A549 (cell line): ENCODE results near the gene SMAD6. TPM values are rescaled to one million over a fixed set of nuclear protein-coding genes. Genes with fewer than 3 reads are reported as not detected.

Source experiments
- ATOH8 ChIP-seq: fragments of 250-450 bp; sonication (Bioruptor Pico); IDR thresholded peaks from 2 replicates; pipeline ENCODE4 v1.5.0; 2020; ENCODE audit warnings: low read depth, mild to moderate bottlenecking, moderate library complexity
- BHLHE40 ChIP-seq: IDR thresholded peaks from 2 replicates; pipeline ENCODE4 v1.6.1; 2012; ENCODE audit warnings: low read depth, low read length, inconsistent platforms
- CEBPB ChIP-seq, 2 experiments: fragments of >200 bp in 1 of 2; sonication (Bioruptor Twin) in 1 of 2; formaldehyde crosslinking in 1 of 2; IDR thresholded peaks; 2 replicates each; pipeline ENCODE4 v1.6.1; 2012 to 2016
- CHD2 ChIP-seq: fragments of 150-350 bp; IDR thresholded peaks from 2 replicates; pipeline ENCODE4 v1.6.1; 2014; ENCODE audit warnings: low read length; ENCODE audit not compliant: partially characterized antibody
- CHD4 ChIP-seq: fragments of 200-600 bp; sonication (generic); IDR thresholded peaks from 2 replicates; pipeline ENCODE4 v1.6.1; 2016; ENCODE audit warnings: antibody characterized with exemption, mild to moderate bottlenecking, borderline replicate concordance
- EHF ChIP-seq: fragments of 250-450 bp; sonication (Bioruptor Pico); IDR thresholded peaks from 2 replicates; pipeline ENCODE4 v1.5.0; 2020; ENCODE audit warnings: mild to moderate bottlenecking
- EP300 ChIP-seq, 2 experiments: fragments of >200 bp; sonication (Bioruptor Twin); formaldehyde crosslinking; IDR thresholded peaks; 2 replicates in 1 of 2; 3 replicates in 1 of 2; pipeline ENCODE4 v1.6.1; 2016 to 2017
- FOSB ChIP-seq: fragments of 250-450 bp; sonication (Bioruptor Pico); IDR thresholded peaks from 2 replicates; pipeline ENCODE4 v1.5.0; 2020; ENCODE audit warnings: mild to moderate bottlenecking, moderate library complexity
- FOSL2 ChIP-seq, 2 experiments: fragments of 450-650 bp in 1 of 2; fragments of >200 bp in 1 of 2; sonication (Bioruptor Twin) in 1 of 2; formaldehyde crosslinking; IDR thresholded peaks; 2 replicates each; pipeline versions ENCODE4 v1.5.0 to v1.6.1; 2016 to 2020; ENCODE audit warnings: mild to moderate bottlenecking in 1 of 2, moderate library complexity in 1 of 2
- HEYL ChIP-seq: fragments of 250-450 bp; sonication (Bioruptor Pico); IDR thresholded peaks from 2 replicates; pipeline ENCODE4 v1.8.0; 2021; ENCODE audit warnings: mild to moderate bottlenecking, moderate library complexity
- HOXA7 ChIP-seq: fragments of 250-450 bp; sonication (Bioruptor Pico); IDR thresholded peaks from 2 replicates; pipeline ENCODE4 v1.5.0; 2020; ENCODE audit warnings: mild to moderate bottlenecking, moderate library complexity
- HOXB5 ChIP-seq: fragments of 250-450 bp; sonication (Bioruptor Pico); IDR thresholded peaks from 2 replicates; pipeline ENCODE4 v1.5.0; 2020; ENCODE audit warnings: mild to moderate bottlenecking, moderate library complexity
- KDM5A ChIP-seq: fragments of 200-600 bp; sonication (generic); IDR thresholded peaks from 2 replicates; pipeline ENCODE4 v1.6.1; 2016; ENCODE audit warnings: antibody characterized with exemption, mild to moderate bottlenecking
- MAX ChIP-seq: IDR thresholded peaks from 2 replicates; pipeline ENCODE4 v1.6.1; 2012
- MAZ ChIP-seq: fragments of 150-350 bp; IDR thresholded peaks from 2 replicates; pipeline ENCODE4 v1.6.1; 2014; ENCODE audit warnings: antibody characterized with exemption, low read depth, low read length, borderline replicate concordance
- MYC ChIP-seq: IDR thresholded peaks from 2 replicates; pipeline ENCODE4 v1.6.1; 2012; ENCODE audit warnings: mild to moderate bottlenecking, inconsistent platforms, low read length, improper control_type of control experiment, borderline replicate concordance
- NFE2L2 ChIP-seq: fragments of 150-350 bp; conservative IDR thresholded peaks from 2 replicates; pipeline ENCODE4 v1.6.1; 2014; ENCODE audit warnings: low read length
- NPAS2 ChIP-seq: fragments of 250-450 bp; sonication (Bioruptor Pico); IDR thresholded peaks from 2 replicates; pipeline ENCODE4 v1.8.0; 2022; ENCODE audit warnings: mild to moderate bottlenecking, moderate library complexity, borderline replicate concordance
- NR3C1 ChIP-seq: fragments of >200 bp; sonication (Bioruptor Twin); formaldehyde crosslinking; IDR thresholded peaks from 3 replicates; pipeline ENCODE4 v1.6.1; 2017
- PBX3 ChIP-seq: IDR thresholded peaks from 2 replicates; pipeline ENCODE4 v1.6.1; 2012
- POLR2A ChIP-seq: IDR thresholded peaks from 2 replicates; pipeline ENCODE4 v1.6.1; 2012; ENCODE audit warnings: mild to moderate bottlenecking, low read length
- RAD21 ChIP-seq, 2 experiments: fragments of >200 bp in 1 of 2; sonication (Bioruptor Twin) in 1 of 2; formaldehyde crosslinking in 1 of 2; IDR thresholded peaks in 1 of 2; conservative IDR thresholded peaks in 1 of 2; 2 replicates in 1 of 2; 3 replicates in 1 of 2; pipeline ENCODE4 v1.6.1; 2012 to 2018; ENCODE audit warnings: inconsistent platforms in 1 of 2
- RCOR1 ChIP-seq: fragments of 150-350 bp; IDR thresholded peaks from 2 replicates; pipeline ENCODE4 v1.6.1; 2014; ENCODE audit warnings: antibody characterized with exemption, low read length, low read depth
- REST ChIP-seq: fragments of 200-600 bp; sonication (generic); IDR thresholded peaks from 2 replicates; pipeline ENCODE4 v1.6.1; 2016; ENCODE audit warnings: antibody characterized with exemption, mild to moderate bottlenecking, moderate library complexity
- RFX5 ChIP-seq: fragments of 450-650 bp; IDR thresholded peaks from 2 replicates; pipeline ENCODE4 v1.7.1; 2014; ENCODE audit warnings: antibody characterized with exemption, mild to moderate bottlenecking, moderate library complexity
- SMC3 ChIP-seq: fragments of >200 bp; sonication (Bioruptor Twin); formaldehyde crosslinking; IDR thresholded peaks from 3 replicates; pipeline ENCODE4 v1.6.1; 2018; ENCODE audit warnings: inconsistent platforms
- SREBF2 ChIP-seq: fragments of 450-650 bp; IDR thresholded peaks from 2 replicates; pipeline ENCODE4 v1.6.1; 2014; ENCODE audit warnings: mild to moderate bottlenecking, moderate library complexity
- TFCP2L1 ChIP-seq: fragments of 250-450 bp; sonication (Bioruptor Pico); IDR thresholded peaks from 2 replicates; pipeline ENCODE4 v1.5.0; 2021; ENCODE audit warnings: mild to moderate bottlenecking
- TP53 ChIP-seq: fragments of 250-450 bp; sonication (Bioruptor Pico); IDR thresholded peaks from 2 replicates; pipeline ENCODE4 v1.5.0; 2021; ENCODE audit warnings: mild to moderate bottlenecking, moderate library complexity
- USF2 ChIP-seq: fragments of 450-650 bp; IDR thresholded peaks from 2 replicates; pipeline ENCODE4 v1.6.1; 2014; ENCODE audit warnings: antibody characterized with exemption
- ZC3H11A ChIP-seq: fragments of 450-650 bp; IDR thresholded peaks from 2 replicates; pipeline ENCODE4 v1.6.1; 2014; ENCODE audit warnings: antibody characterized with exemption, mild to moderate bottlenecking
- ZNF302 ChIP-seq: fragments of 250-450 bp; sonication (Bioruptor Pico); IDR thresholded peaks from 2 replicates; pipeline ENCODE4 v1.9.0; 2021; ENCODE audit warnings: inconsistent platforms, mild to moderate bottlenecking, moderate library complexity
- polyA plus RNA-seq, 4 experiments: library from polyadenylated mRNA; depleted of rRNA in 3 of 4; stranded (reverse); fragments of >200 nt; fragmentation: RNase III in 1 of 4; extraction: RNeasy Plus Mini Kit Qiagen cat#74134 plus additional on column Dnase treatment in 1 of 4; gene quantifications; 2 replicates in 3 of 4; 3 replicates in 1 of 4; pipeline ENCODE4 v1.2.3, GENCODE V29; 2011 to 2017
- TF ChIP-seq, protein P1 (sequence below): fragments of >200 bp; sonication (Bioruptor Twin); formaldehyde crosslinking; IDR thresholded peaks from 3 replicates; pipeline ENCODE4 v1.5.1; 2016

The SMAD6 gene
- polyA plus RNA-seq, 2 of the 4 experiments (the other 2 are of a cell fraction): 9.6 to 46.6 TPM

- TF ChIP-seq MAZ: no peak
- TF ChIP-seq TP53: no peak
- no peak for TF ChIP-seq HOXB5
- TF ChIP-seq CHD4: no peak
- TF ChIP-seq USF2: no peak
- TF ChIP-seq ATOH8 (CRISPR knock-in tag): no peak
- no peak for TF ChIP-seq NFE2L2
- no peak for TF ChIP-seq MYC
- no peak for TF ChIP-seq ZC3H11A
- no peak for TF ChIP-seq SREBF2
- TF ChIP-seq EHF: no peak
- peak in 1 of 2 experiments; percentile 24; a peak in 1 of 5 replicates for TF ChIP-seq EP300 (IDR thresholded peaks at IDR 0.05)
- no peak for TF ChIP-seq HEYL (CRISPR knock-in tag)
- 0 out of 2 replicates have a peak, but pooled peaks have one; percentile 30 for TF ChIP-seq PBX3
- no peak for TF ChIP-seq RAD21 (conservative IDR thresholded peaks at IDR 0.05 in 1 of 2, IDR thresholded peaks at IDR 0.05 in 1 of 2)
- TF ChIP-seq FOSL2 (IDR thresholded peaks at IDR 0.05): no peak
- TF ChIP-seq FOSL2 (CRISPR knock-in tag; IDR thresholded peaks at IDR 0.05): peak; percentile 64
- TF ChIP-seq RFX5: no peak
- TF ChIP-seq NPAS2 (CRISPR knock-in tag): no peak
- no peak for TF ChIP-seq RCOR1
- TF ChIP-seq HOXA7: no peak
- TF ChIP-seq KDM5A: no peak
- no peak for TF ChIP-seq TFCP2L1 (CRISPR knock-in tag)
- TF ChIP-seq FOSB (CRISPR knock-in tag): no peak
- TF ChIP-seq ZNF302 (CRISPR knock-in tag): no peak
- TF ChIP-seq, protein P1, sequence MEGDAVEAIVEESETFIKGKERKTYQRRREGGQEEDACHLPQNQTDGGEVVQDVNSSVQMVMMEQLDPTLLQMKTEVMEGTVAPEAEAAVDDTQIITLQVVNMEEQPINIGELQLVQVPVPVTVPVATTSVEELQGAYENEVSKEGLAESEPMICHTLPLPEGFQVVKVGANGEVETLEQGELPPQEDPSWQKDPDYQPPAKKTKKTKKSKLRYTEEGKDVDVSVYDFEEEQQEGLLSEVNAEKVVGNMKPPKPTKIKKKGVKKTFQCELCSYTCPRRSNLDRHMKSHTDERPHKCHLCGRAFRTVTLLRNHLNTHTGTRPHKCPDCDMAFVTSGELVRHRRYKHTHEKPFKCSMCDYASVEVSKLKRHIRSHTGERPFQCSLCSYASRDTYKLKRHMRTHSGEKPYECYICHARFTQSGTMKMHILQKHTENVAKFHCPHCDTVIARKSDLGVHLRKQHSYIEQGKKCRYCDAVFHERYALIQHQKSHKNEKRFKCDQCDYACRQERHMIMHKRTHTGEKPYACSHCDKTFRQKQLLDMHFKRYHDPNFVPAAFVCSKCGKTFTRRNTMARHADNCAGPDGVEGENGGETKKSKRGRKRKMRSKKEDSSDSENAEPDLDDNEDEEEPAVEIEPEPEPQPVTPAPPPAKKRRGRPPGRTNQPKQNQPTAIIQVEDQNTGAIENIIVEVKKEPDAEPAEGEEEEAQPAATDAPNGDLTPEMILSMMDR: no peak
- TF ChIP-seq POLR2A: no peak
- TF ChIP-seq NR3C1: no peak
- no peak for TF ChIP-seq CHD2
- TF ChIP-seq CEBPB (IDR thresholded peaks at IDR 0.05): no peak
- no peak for TF ChIP-seq REST
- TF ChIP-seq BHLHE40: no peak
- 0 out of 3 replicates have a peak, but pooled peaks have one; percentile 16 for TF ChIP-seq SMC3
- TF ChIP-seq MAX: peak; percentile 78
Measured at GRCh38 chr15:66751579-66751978, 49.5 kb downstream of the SMAD6 start (continued).
